DND-41 (cell line): Measurements from ENCODE around the gene ACBD6.

Experiments
- CTCF ChIP-seq: IDR thresholded peaks from 2 replicates; pipeline ENCODE4 v1.5.1; 2012; ENCODE audit warnings: borderline replicate concordance, low read length, moderate library complexity, mild to moderate bottlenecking; ENCODE audit not compliant: poor library complexity, severe bottlenecking; ENCODE audit errors: extremely low read depth
- EZH2 ChIP-seq: IDR thresholded peaks from 3 replicates; pipeline ENCODE4 v1.6.1; 2012; ENCODE audit warnings: borderline replicate concordance, low read depth, mild to moderate bottlenecking, moderate library complexity, low read length, inconsistent platforms; ENCODE audit not compliant: severe bottlenecking

DNA sequence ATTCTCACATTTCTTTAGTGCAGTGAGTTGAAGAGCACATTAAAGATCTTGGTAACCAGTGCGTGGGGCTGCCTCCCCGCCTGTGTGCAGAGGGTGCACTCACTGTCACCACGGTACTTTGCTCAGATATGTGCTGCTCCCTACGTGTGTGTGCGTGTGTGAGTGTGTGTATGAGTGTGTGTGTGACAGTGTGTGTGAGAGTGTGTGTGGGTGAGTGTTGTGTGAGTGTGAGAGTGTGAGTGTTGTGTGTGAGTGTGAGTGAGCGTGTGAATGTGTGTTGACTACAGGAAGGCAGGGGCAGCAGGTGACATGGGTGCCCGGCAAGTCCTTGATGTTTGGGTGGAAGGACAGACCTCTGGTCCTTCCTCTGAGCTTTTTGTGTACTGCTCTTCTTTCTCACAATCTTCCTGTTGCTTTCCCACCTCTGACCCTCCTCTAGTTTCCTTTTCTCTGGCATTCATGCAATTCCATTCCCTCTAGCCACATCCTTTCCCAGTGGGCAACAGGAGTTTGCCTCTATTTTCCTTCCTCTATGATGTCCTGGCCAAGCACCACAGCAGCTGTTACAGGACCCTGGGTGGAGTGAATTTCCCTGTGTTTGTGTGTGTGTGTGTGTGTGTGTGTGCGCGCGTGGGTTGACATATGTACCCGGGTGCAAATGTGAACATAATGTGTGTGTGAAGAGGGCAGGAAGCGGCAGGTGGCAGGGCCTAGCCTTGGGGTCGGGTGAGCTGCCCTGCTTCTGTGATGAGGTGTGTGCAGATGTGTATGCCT is 252.5 kb downstream of the ACBD6 start:
- TF ChIP-seq CTCF (no peak), EZH2 (no peak)
